Right renal cortex interstitium (tissue), 3 donors: Measurements from ENCODE around the gene KLF11. TPM values are rescaled to one million over a fixed set of nuclear protein-coding genes. Genes with fewer than 3 reads are reported as not detected.
A peak's percentile ranks its signal among the peaks of the same experiment; 100 is the strongest.

Experiments
- DNase-seq, 3 donors: peaks; one replicate each; pipeline ENCODE4 v3.0.0-alpha.2; 2013; ENCODE audit warnings: low read depth in 3 of 3, low spot score in 2 of 3
- polyA plus RNA-seq, 3 donors: library from polyadenylated mRNA; unstranded; fragments of 120-200 nt; gene quantifications; one replicate each; pipeline ENCODE4 v1.2.1, GENCODE V29; 2013; ENCODE audit not compliant: insufficient read length in 3 of 3

The KLF11 gene
- polyA plus RNA-seq, 3 donors, result 23.5 to 24.0 (median 24.0) TPM

DNA sequence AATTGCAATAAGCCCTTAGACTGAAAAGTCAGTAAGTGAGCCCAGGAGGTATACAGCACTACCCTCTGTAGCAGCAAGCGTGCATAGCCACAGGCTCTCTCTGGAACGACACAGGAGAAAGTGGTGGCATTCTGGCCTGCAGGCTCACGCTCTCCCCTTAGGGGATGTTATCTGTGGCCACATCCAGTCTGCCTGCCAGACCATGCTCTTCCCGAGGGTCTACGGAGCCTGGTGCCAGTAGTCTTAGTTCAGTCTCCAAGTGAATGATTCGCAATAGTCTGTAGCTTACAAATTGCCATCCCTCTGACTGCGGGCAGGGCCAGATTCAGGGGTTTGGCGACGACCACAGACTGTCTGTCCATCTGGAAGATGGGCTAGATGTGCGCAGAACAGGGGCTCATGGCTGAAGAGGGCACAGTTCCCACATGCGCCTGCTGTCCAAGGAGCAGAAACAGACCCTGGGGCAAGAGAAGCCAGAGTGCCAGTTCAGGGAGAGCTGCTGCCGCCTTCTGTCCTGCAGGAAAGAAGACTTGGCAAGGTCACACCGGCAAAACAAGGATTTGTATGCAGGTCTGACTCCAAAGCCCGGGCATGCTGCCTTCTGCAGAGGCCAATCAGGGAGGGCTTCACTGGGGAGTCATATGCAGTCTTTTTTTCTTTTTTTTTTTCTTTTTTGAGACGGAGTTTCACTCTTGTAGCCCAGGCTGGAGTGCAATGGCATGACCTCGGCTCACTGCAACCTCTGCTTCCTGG lies 3.5 kb upstream of the KLF11 start:
- DNase-seq, result no peak

- DNase-seq, result no peak
These were observed 1.6 kb upstream of the KLF11 start for GRCh38 chr2:10041711-10042110.

DNA sequence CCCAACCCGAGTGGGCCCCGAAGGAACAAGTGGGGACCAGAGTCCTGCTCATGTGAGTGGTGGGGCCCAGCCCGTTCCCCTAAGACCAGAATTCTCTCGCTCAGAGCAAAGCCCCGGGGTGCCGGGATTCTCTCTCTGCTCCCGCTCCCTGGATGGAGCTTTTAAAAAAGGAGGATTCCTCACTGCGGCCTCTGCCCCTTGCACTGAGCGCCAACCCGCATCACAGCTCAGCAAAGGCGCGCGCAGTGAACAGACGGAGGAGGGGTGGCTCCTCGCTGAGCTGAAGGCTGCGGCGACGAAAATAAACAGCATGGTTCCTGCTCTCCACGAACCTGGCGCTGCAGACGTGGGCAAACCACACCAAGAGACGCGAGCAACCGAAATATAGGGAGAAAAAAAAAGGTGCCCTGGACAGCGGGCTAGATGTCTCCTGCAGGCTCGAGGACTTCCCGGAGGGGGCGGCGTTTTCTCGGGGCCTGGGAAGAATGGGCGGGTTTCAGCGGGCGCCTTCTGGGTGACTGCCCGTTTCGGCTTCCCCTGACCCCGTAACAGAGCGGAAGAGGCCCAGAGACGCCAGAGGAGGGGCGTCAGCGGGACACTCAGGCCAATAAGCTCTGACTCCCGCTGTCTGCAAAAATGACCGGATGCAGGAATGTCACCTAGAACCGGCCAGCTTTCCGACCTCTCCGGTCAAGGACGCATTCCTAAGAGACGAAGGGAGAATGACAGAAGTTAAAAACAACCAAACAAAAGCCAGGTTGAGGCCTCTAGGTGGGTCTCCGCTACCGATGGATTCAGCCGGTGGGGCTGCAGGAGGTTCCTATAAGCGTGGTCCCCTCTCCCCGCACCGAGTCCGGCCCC lies 819 bp upstream of the KLF11 start:
- peak; percentile 70 to 74 (median 70) for DNase-seq

DNA sequence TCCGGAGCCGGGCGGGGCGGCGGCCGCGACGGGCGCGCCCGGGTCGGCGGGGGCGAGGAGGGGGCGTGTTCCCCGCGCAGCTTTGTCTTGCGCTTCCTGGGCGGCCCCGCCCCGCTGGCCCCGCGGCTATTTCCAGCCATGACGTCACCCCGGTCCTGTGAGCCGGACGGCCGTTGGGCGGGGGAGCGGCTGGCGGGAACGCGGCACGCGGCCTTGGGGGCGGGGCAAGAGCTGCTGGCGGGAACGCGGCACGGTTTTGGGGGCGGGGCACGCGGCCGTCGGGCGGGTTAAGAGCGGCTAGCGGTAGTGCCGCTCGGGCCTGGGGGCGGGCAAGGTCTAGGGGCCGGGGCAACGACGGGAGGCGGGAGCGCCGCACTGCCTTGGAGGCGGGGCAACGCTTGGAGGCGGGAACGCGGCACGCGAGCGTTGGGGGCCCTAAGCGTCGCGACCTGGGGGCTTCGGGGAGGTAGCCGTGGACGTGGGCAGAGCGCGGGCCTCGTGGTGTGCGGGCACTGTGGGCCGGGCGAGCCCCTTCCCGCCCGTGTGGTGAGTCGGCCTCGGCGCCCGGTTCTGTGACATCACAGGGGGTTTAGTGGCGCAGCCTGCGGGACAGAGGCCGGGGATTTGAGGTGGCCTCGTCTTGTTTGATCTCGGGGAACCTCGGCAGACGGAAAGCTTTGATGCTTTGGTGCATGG lies 704 bp downstream of the KLF11 start:
- peak in 2 of 3 donors; percentile 78 to 84 for DNase-seq

GRCh38 chr2:10045561-10046355 lies 2.4 kb downstream of the KLF11 start:
- DNase-seq, result no peak

DNA sequence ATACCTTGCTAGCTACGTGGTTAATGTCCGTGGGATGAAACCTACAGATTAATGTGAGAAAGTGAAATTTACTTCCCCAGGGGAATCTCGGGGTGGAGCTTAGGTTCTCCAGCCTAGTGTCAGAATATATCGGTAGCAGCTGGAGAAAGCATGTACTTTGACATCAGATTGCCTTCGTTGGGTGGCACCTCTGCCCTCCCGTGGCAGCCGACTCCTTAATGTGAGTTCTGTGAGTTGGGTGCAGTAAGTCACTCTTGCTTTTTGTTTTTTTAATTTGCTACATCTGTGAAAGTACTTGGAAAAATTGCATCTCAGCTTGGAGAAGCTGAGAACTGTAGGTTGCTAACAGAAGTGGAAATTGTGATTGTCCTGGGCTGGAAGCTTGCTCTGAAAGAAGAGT lies 3.6 kb downstream of the KLF11 start:
- DNase-seq, result no peak

DNA sequence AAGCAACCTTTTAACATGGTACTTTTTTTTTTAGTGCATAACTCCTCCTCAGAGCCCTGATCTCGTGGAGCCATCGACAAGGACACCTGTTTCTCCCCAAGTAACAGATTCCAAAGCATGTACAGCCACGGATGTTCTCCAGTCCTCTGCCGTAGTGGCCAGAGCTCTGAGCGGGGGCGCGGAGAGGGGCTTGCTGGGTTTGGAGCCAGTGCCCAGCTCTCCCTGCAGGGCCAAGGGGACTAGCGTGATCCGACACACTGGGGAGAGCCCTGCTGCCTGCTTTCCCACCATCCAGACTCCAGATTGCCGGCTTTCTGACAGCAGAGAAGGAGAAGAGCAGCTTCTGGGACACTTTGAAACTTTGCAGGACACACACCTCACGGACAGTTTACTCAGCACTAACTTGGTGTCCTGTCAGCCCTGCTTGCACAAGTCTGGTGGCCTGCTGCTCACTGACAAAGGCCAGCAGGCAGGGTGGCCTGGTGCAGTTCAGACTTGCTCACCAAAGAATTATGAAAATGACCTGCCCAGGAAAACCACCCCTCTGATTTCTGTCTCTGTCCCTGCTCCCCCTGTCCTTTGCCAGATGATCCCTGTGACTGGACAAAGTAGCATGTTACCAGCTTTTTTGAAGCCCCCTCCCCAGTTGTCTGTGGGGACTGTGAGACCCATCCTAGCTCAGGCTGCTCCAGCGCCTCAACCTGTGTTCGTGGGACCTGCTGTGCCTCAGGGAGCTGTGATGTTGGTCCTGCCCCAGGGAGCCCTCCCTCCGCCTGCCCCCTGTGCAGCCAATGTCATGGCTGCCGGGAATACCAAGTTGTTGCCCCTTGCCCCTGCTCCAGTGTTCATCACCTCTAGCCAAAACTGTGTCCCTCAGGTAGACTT lies 4.5 kb downstream of the KLF11 start:
- no peak for DNase-seq

- DNase-seq, result peak in 1 of 3 donors; percentile 39
These were observed 5.3 kb downstream of the KLF11 start for GRCh38 chr2:10048501-10049171.

DNA sequence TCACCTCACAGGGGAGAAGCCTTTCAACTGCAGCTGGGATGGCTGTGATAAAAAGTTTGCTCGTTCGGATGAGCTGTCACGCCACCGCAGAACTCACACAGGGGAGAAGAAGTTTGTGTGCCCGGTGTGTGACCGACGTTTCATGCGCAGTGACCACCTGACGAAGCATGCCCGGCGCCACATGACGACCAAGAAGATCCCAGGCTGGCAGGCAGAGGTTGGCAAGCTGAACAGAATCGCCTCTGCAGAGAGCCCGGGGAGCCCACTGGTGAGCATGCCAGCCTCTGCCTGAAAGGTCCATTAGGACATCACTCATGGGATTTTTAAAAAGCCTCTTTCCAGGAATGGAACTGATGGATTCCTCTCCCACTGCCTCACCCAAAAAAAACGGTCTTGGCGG lies 8.9 kb downstream of the KLF11 start:
- no peak for DNase-seq

GRCh38 chr2:10053351-10053750 lies 10.0 kb downstream of the KLF11 start:
- DNase-seq, result no peak

- no peak for DNase-seq
These were observed 11.1 kb downstream of the KLF11 start for GRCh38 chr2:10054424-10054823.

GRCh38 chr2:10054976-10055375 lies 11.6 kb downstream of the KLF11 start:
- no peak for DNase-seq

DNA sequence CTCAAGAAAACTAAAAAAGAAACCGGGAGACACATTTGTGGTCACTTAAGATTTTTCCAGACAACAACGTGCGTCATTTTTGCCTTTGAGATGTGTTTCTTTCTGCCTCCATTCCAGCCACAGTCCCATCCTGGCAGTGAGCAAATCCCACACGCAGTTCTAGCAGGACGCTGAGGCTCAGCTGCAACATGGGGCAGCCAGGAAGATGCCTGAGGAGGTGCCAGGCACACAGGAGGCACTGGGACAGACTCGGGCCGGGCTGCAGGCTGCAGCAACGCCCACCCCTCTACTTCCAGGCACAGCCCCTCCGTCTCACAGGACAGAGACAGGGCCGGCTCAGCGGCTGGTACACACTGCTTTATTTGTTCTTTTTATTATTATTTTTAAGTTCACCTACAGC lies 13.1 kb downstream of the KLF11 start:
- DNase-seq, result no peak

DNA sequence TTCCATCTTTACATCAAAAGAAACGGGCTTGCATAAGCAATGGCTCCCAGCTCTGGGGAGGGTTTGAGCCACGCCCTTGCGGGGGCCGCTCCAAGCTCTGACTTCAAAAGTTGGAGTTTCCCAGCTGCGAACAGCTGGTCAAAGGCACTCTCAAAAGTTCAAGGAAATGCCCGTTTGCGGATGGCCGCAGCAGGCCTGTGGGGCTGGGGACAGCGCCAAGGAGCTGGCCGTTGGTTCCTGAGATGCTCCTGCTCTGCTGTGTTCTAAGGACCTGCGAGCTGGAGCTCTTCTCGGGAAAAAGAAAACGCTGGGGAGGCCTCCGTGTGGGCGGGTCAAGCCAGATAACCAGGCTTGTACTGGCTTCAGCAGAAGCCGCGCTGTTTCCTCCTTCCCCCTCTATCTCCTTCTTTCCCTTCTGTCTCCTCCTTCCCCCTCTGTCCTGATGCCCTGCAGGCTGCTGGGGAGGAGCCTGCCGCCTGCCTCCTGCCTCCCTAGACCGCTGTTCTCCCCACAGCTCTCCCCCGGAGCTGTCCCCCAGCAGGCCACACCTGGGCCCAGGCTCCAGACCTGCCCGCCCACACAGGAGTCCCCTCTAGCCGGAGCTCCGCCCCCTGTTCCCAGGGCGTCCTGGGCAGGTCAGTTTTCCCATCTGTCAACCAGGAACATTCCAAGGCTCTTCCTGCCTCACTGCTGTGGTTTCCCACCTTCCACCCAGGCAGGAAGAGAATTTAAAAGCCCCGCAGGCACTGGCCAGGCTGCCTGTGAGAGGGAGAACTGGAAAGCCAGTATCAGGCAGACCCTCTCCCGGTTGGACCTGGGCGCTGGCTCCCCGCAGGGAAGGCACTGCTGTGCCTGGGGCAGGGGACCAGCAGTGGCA lies 14.1 kb downstream of the KLF11 start:
- DNase-seq, result peak in 2 of 3 donors; percentile 79

- no peak for DNase-seq
These were observed 15.1 kb downstream of the KLF11 start for GRCh38 chr2:10058251-10059015.

DNA sequence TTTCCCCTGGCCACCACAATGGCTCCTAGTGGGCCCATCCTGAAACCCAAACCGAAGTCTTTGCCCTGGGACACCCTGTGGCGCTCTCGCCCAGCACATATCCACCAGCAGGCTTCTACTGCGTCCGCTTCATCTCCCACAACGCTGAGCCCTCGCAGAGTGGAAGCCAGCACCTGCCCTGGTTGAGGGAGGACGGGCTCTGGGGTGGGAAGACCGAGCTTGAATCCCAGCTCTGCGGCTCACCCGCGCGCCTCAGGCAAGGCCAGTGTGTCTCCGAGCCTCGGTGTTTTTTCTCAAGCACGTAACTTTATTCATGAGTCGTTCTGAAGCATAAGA lies 15.6 kb downstream of the KLF11 start:
- DNase-seq, result no peak

- DNase-seq, result no peak
These were observed 16.4 kb downstream of the KLF11 start for GRCh38 chr2:10059552-10060335.
